HG02970 (cell line): ENCODE measurements around the gene FMN1.

Experiments
- ATAC-seq: cut with Tn5 transposase; IDR thresholded peaks from one replicate; pipeline ENCODE4 v1.9.1; 2021; ENCODE audit warnings: mild to moderate bottlenecking, moderate library complexity, moderate number of reproducible peaks; ENCODE audit not compliant: unreplicated experiment, low FRiP score

Gene FMN1

GRCh38 chr15:32840507-32841245, 353.8 kb downstream of the FMN1 start:
- ATAC-seq, result no peak

- ATAC-seq, result no peak
Measured at GRCh38 chr15:32838820-32839219, 355.7 kb downstream of the FMN1 start.

- no peak for ATAC-seq
Measured at GRCh38 chr15:32838338-32838737, 356.2 kb downstream of the FMN1 start.

- no peak for ATAC-seq
Measured at GRCh38 chr15:32837935-32838334, 356.6 kb downstream of the FMN1 start.

GRCh38 chr15:32834156-32834555, 360.4 kb downstream of the FMN1 start:
- no peak for ATAC-seq

GRCh38 chr15:32833379-32833821, 361.1 kb downstream of the FMN1 start:
- ATAC-seq, result no peak

- ATAC-seq, result no peak
Measured at GRCh38 chr15:32831485-32831884, 363.0 kb downstream of the FMN1 start.

- ATAC-seq, result no peak
Measured at GRCh38 chr15:32830241-32830640, 364.3 kb downstream of the FMN1 start.

GRCh38 chr15:32829436-32829835, 365.1 kb downstream of the FMN1 start:
- no peak for ATAC-seq

GRCh38 chr15:32828507-32829186, 365.9 kb downstream of the FMN1 start:
- ATAC-seq, result no peak

- ATAC-seq, result no peak
Measured at GRCh38 chr15:32826685-32827084, 367.8 kb downstream of the FMN1 start.

GRCh38 chr15:32825219-32825618, 369.3 kb downstream of the FMN1 start:
- no peak for ATAC-seq

- no peak for ATAC-seq
Measured at GRCh38 chr15:32824777-32825176, 369.7 kb downstream of the FMN1 start.

- ATAC-seq, result no peak
Measured at GRCh38 chr15:32823750-32824149, 370.8 kb downstream of the FMN1 start.

- no peak for ATAC-seq
Measured at GRCh38 chr15:32822739-32823138, 371.8 kb downstream of the FMN1 start.

GRCh38 chr15:32819448-32819847, 375.1 kb downstream of the FMN1 start:
- no peak for ATAC-seq

- no peak for ATAC-seq
Measured at GRCh38 chr15:32818758-32819447, 375.6 kb downstream of the FMN1 start.

- ATAC-seq, result no peak
Measured at GRCh38 chr15:32817577-32817976, 376.9 kb downstream of the FMN1 start.

GRCh38 chr15:32807331-32807730, 387.2 kb downstream of the FMN1 start:
- ATAC-seq, result no peak

- no peak for ATAC-seq
Measured at GRCh38 chr15:32803631-32804030, 390.9 kb downstream of the FMN1 start.

GRCh38 chr15:32802286-32802936, 392.1 kb downstream of the FMN1 start:
- ATAC-seq, result no peak
